ENCODE data around the gene PXYLP1. TPM values are rescaled to one million over a fixed set of nuclear protein-coding genes. Genes with fewer than 3 reads are reported as not detected.
A peak's percentile ranks its signal among the peaks of the same experiment; 100 is the strongest.

Gene PXYLP1
- total RNA-seq, 1 donor from 2014 or later, result 36.3 TPM

DNA sequence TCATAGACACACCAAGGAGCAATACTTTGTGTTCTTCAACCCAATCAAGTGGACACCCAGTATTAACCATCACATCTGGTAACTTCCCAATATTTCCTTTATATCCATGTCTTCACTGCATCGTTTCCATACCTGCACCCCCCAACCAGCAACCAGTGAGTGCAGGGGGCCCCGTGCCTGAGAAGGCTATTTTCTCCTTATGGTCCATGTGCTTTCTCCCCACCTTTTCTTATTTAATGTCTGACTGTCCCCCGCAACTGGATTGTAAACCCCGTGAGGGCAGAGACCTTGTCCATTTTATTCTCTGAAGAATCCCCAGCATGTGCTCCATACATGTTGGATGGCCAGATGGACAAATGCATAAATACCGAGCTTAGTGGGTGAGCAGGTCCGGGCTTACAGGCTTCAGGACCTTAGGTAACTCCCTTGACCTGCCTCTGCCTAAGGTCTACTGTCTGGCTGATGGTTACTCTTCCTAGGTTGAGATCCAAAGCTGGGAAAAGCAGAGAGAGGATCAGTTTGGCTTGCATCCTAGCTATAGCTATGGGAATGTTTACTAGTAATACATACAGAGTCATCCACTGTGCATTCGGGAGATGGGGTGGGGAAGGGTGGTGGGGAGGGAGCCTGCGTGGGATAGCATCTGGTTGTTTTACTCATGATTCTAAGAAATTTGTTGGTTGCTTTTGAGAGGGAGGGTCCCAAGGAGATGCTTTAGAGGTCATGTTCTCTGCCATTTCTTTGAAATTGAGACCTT, 41.5 kb downstream of the PXYLP1 start:
- DNase-seq (ENCODE audit: low spot score), result no peak
- peaks cover 11% of the 10 kb centered on the region for H3K36me3 Mint-ChIP-seq
- Histone ChIP-seq H3K27me3 (no peaks in the 10 kb centered on the region), H4K20me1 (ENCODE audit: low read depth) (no peaks in the 10 kb centered on the region), H3K4me1 (peaks cover 13% of the 10 kb centered on the region), H3K27ac (no peak overlapping the region), H3K9ac (no peak overlapping the region), H3F3A (ENCODE audit: low read depth) (peaks cover 9% of the 10 kb centered on the region), H3K4me2 (no peak overlapping the region), H3K79me2 (ENCODE audit: low read depth) (no peaks in the 10 kb centered on the region), H3K36me3 (no peaks in the 10 kb centered on the region), H3K4me3 (no peak overlapping the region), H3K9me3 (ENCODE audit: low read depth) (no peaks in the 10 kb centered on the region), H2AFZ (replicated peaks) (no peak overlapping the region)
- TF ChIP-seq EZH2 (IDR thresholded peaks at IDR 0.05) (no peak), EZH2phosphoT487 (IDR thresholded peaks at IDR 0.05) (no peak)
- TF ChIP-seq, protein P1, sequence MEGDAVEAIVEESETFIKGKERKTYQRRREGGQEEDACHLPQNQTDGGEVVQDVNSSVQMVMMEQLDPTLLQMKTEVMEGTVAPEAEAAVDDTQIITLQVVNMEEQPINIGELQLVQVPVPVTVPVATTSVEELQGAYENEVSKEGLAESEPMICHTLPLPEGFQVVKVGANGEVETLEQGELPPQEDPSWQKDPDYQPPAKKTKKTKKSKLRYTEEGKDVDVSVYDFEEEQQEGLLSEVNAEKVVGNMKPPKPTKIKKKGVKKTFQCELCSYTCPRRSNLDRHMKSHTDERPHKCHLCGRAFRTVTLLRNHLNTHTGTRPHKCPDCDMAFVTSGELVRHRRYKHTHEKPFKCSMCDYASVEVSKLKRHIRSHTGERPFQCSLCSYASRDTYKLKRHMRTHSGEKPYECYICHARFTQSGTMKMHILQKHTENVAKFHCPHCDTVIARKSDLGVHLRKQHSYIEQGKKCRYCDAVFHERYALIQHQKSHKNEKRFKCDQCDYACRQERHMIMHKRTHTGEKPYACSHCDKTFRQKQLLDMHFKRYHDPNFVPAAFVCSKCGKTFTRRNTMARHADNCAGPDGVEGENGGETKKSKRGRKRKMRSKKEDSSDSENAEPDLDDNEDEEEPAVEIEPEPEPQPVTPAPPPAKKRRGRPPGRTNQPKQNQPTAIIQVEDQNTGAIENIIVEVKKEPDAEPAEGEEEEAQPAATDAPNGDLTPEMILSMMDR (IDR thresholded peaks at IDR 0.05), result no peak
- no peak overlapping the region for H3K27ac Mint-ChIP-seq
- peaks cover 2% of the 10 kb centered on the region for H3K27me3 Mint-ChIP-seq (ENCODE audit: insufficient read depth, low read depth)
- H3K4me1 Mint-ChIP-seq, result peaks cover 7% of the 10 kb centered on the region
- no peaks in the 10 kb centered on the region for H3K9me3 Mint-ChIP-seq
- H3K4me3 Mint-ChIP-seq, result no peak overlapping the region

DNA sequence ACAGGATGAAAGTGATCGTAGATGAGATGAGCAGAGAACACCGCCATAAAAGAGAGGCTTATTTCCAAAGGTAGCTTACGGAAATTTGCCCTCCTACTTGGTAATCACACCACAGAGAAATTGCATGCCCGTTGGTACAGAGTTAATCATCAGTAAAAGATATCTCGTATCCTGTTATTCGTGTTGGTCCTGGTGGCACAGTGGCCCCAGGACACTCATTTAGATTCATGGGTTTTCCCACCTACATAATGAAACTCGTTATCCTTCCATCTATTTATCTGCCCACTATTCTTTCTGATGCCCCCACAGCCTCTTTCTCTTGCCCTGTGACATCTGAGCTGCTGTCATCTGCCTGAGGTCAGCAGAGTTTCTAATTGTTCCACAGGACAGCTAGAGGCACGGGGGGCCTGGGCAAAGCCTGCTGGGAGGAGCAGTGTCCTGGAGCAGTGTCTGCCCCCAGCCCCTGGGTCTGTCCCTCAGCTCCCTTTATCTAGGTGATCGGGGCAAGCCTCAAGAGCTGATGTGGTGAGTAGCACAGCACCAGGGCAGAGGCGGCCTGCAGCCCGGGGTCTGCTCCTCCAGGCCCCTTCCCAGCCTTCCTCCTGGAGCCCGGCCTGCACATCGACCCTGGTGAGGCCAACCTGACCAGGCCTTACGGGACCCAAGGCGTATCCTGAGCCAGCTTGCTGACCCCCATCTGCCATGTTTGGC, 42.2 kb downstream of the PXYLP1 start:
- H3K4me1 Mint-ChIP-seq, result peaks cover 4% of the 10 kb centered on the region
- no peak overlapping the region for H3K4me3 ChIP-seq
- no peak overlapping the region for H3K27ac Mint-ChIP-seq
- H3K4me1 ChIP-seq, result peaks cover 9% of the 10 kb centered on the region
- H3K36me3 Mint-ChIP-seq, result peaks cover 7% of the 10 kb centered on the region
- H3K4me3 Mint-ChIP-seq, result no peak overlapping the region
- H3K79me2 ChIP-seq (ENCODE audit: low read depth), result no peaks in the 10 kb centered on the region
- no peak overlapping the region for H2AFZ ChIP-seq (replicated peaks)
- TF ChIP-seq, protein P1 (IDR thresholded peaks at IDR 0.05), result no peak
- TF ChIP-seq EZH2phosphoT487 (IDR thresholded peaks at IDR 0.05) (no peak), EZH2 (IDR thresholded peaks at IDR 0.05) (no peak)
- DNase-seq (ENCODE audit: low spot score), result peak; percentile 15
- H3F3A ChIP-seq (ENCODE audit: low read depth), result peaks cover 9% of the 10 kb centered on the region
- no peak overlapping the region for H3K27ac ChIP-seq
- H3K9me3 ChIP-seq (ENCODE audit: low read depth), result no peaks in the 10 kb centered on the region
- H3K9ac ChIP-seq, result no peak overlapping the region
- H3K4me2 ChIP-seq, result peak overlapping the region; percentile 17
- H3K36me3 ChIP-seq, result no peaks in the 10 kb centered on the region
- no peaks in the 10 kb centered on the region for H3K9me3 Mint-ChIP-seq
- H3K27me3 ChIP-seq, result no peaks in the 10 kb centered on the region
- H3K27me3 Mint-ChIP-seq (ENCODE audit: insufficient read depth, low read depth), result no peaks in the 10 kb centered on the region
- H4K20me1 ChIP-seq (ENCODE audit: low read depth), result no peaks in the 10 kb centered on the region

DNA sequence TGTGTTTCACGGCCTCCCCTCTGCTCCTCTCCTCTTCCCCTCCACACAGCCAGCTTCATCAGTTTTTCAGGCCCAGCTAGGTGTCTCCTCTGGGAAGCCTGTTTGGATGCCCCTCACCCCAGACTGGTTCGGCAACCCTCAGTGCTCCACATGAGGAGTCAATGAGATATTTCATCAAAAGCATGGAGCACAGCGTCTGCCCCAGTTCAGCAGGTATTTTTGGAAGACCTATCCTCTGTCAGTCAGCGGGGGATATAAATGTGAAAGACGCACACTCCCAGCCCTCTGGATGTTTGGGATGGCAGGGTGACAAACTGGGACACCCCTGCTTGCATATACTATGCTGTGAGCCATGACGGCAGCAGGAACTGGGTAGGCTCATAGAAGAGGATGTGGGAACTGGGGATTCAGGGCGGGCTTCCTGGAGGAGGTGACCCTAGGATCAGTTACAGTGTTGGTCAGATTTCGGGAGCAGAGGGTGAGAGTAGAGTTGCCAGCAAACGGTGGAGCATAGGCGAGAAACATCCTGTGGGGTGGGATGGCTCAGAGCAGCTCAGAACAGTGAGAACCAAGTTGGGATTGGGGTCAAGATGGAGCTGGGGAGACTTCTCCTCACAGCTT, 42.9 kb downstream of the PXYLP1 start:
- no peak overlapping the region for H3K9ac ChIP-seq
- H3K9me3 Mint-ChIP-seq, result no peaks in the 10 kb centered on the region
- H3K9me3 ChIP-seq (ENCODE audit: low read depth), result no peaks in the 10 kb centered on the region
- H3K4me1 ChIP-seq, result peaks cover 9% of the 10 kb centered on the region
- no peak overlapping the region for H3K27ac Mint-ChIP-seq
- no peak overlapping the region for H3K4me3 ChIP-seq
- H2AFZ ChIP-seq (replicated peaks), result no peak overlapping the region
- peaks cover 5% of the 10 kb centered on the region for H3K4me1 Mint-ChIP-seq
- no peak overlapping the region for H3K27ac ChIP-seq
- DNase-seq (ENCODE audit: low spot score), result no peak
- H3K27me3 ChIP-seq, result no peaks in the 10 kb centered on the region
- H3K4me3 Mint-ChIP-seq, result no peak overlapping the region
- no peaks in the 10 kb centered on the region for H4K20me1 ChIP-seq (ENCODE audit: low read depth)
- peaks cover 9% of the 10 kb centered on the region for H3F3A ChIP-seq (ENCODE audit: low read depth)
- no peaks in the 10 kb centered on the region for H3K36me3 ChIP-seq
- TF ChIP-seq EZH2 (IDR thresholded peaks at IDR 0.05), result no peak
- H3K27me3 Mint-ChIP-seq (ENCODE audit: insufficient read depth, low read depth), result no peaks in the 10 kb centered on the region
- H3K36me3 Mint-ChIP-seq, result peaks cover 7% of the 10 kb centered on the region
- no peaks in the 10 kb centered on the region for H3K79me2 ChIP-seq (ENCODE audit: low read depth)
- H3K4me2 ChIP-seq, result no peak overlapping the region
